Fibroblast of skin of back (primary cell): ENCODE measurements around the gene CCDC32.

Experiments used
- DNase-seq: peaks from one replicate; pipeline ENCODE4 v3.0.0-alpha.2; 2013

Gene CCDC32

GRCh38 chr15:40565333-40566238 lies 744 bp upstream of the CCDC32 start:
- no peak for DNase-seq

GRCh38 chr15:40563426-40563825 lies 1.4 kb downstream of the CCDC32 start:
- no peak for DNase-seq

DNA sequence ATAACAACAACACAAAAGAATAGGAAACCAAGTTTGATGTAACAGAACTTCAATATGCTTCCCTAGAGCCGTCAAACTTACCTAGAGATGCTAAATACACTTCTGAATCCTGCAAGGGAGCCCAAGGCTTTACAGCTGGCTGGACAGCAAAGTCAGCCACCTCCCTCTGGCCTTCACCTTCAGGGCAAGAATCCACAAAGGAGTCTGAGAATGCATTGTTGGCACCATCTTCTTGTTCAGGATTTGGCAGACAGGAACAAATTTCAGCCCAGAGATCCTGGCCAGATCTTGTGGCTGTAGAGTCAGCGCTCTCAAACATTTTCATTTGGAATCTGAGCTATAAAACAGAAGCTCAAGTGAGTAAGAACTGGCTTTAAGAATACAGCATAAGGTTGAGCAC lies 2.2 kb downstream of the CCDC32 start:
- no peak for DNase-seq

DNA sequence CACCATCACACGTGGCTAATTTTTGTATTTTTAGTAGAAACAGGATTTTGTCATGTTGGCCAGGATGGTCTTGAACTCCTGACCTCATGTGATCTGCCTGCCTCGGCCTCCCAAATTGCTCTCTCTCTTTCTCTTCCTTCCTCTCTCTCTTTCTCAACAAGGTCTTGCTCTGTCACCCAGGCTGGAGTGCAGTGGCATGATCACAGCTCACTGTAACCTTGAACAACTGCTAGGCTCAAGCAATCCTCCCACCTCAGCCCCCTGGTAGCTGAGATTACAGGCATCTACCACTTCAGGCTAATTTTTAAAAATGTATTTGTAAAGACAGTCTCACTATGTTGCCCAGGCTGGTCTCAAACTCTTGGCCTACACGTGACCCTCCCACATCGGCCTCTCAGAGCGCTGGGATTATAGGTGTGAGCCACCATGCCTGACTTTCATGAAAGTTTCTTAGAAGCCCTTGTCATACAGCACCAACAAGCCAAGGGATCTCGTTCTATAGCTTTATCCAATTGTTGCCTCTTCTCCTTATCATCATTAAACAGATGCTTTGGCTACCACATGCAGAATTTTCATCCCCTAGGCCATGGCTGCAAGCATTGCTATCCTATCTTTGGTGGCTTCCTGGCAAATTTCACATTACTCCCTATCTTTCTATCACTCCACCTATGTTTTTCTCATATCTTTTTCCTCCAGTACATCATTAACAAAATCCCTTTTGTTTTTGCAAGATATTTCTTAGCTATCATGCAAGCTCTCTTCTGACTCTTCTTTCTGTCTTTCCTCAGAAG lies 5.7 kb downstream of the CCDC32 start:
- DNase-seq = no peak

DNA sequence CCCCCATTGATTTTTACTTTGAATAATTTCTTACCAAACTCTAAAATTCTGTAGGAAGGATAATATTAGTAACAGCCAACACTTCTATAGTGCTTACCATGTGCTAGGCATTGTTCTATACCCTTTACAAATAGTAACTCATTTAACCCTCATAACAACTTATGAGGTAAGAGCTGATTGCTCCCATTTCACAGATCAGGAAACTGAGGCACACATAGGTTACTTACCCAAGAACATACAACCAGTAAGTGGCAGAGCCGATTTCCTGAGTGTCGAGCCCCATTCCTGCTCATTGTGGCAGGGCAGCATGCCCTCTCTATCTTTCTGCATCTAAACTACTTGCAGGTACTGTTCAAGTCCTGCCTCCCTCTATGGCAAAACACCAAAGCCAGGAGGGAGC lies 9.0 kb downstream of the CCDC32 start:
- no peak for DNase-seq

- DNase-seq = no peak
Measured at GRCh38 chr15:40554161-40554525, 10.7 kb downstream of the CCDC32 start.

- no peak for DNase-seq
Measured at GRCh38 chr15:40550341-40551037, 14.4 kb downstream of the CCDC32 start.

DNA sequence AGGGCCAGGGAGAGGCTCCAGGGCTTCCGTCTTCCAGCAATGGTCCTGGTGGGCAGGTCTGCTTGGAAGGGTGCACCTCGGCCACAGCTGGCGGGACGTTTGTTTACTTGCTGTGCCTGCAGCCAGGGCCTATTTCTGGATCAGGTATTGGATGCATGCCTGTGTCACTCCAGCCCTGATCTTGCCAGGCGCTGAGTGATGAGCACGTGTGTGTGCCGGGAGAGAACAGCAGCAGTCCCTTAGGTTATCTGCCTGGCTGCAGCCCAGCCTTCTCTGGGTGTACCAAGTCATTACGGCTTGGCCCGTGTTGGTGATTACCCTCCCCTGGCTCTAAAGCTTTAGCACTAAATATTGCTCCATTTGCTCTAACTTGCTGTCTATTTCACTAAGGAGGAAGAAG lies 14.9 kb downstream of the CCDC32 start:
- no peak for DNase-seq

- DNase-seq = no peak
Measured at GRCh38 chr15:40548610-40549009, 16.2 kb downstream of the CCDC32 start.

- DNase-seq = no peak
Measured at GRCh38 chr15:40545457-40545856, 19.4 kb downstream of the CCDC32 start.

DNA sequence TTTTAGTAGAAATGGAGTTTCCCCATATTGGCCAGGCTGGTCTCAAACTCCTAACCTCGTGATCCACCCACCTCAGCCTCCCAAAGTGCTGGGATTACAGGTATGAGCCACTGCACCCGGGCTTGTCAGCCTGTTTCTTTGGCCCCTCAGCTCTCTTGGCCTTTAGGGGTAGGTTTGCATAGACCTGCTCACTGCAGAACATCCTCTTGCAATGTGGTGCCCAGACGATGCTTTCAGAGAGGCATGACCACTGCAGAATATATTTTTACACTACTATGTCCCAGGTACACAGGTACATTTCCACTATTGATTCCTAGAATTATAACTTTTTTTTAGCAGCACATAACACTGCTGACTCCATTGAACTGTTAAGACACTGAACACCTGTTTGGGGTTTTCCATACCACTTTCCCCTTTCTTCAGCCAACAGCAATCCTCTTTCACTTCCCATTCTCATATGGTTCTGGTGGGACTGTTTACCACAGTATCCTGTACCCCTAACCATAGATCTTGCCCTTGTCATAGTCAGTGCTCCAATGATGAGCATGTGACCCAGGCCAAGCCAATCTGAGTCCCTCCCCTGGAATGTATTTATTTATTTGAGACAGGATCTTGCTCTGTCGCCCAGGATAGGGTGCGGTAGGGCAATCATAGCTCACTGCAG lies 21.1 kb downstream of the CCDC32 start:
- DNase-seq = no peak

DNA sequence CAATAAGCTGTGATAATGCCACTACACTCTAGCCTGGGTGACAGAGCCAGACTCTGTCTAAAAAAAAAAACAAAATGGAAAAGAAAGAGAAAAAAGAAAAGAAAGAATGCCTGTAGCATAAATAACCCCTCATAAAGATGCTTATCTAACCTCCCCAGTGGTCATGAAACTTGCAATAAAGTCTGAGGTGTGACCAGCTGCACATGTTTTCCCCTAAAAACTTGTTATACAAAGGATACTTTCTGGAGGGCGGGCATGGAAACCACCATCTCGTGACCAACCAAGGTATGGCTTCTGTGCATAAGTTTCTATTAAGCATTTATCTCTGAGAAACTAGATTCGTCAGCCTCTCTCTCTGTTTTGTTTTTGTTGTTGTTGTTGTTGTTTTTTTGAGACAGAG lies 21.8 kb downstream of the CCDC32 start:
- no peak for DNase-seq

GRCh38 chr15:40538976-40539375 lies 25.9 kb downstream of the CCDC32 start:
- DNase-seq = no peak

GRCh38 chr15:40536501-40536900 lies 28.3 kb downstream of the CCDC32 start:
- peak; percentile 26 for DNase-seq

GRCh38 chr15:40534371-40534770 lies 30.5 kb downstream of the CCDC32 start:
- no peak for DNase-seq

DNA sequence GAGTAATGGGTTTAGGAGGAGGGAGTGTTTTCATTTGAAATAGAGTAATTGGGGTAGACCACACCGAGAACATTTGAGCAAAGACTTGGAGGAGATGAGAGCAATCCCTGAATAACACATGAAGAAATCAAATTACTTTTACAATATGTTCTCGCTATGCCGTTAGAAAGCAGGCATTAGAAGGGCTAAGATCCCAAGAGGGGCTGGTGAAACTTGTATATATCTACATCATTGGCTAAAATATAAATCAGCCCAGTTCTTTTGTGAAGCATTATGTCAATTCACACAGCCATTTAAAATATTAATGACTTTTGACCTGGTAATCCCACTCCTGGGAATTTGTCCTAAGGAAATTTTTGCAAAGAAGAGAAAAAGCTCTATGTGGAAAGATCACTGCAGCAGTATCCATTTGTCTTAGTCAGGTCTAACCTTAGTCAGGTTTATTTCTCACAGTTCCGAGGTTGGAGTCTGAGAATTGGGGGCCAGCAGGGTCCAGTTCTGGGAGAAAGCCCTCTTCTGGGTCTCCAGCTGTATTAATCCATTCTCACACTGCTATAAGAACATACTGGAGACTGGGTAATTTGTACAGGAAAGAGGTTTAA lies 31.0 kb downstream of the CCDC32 start:
- DNase-seq = no peak

- DNase-seq = no peak
Measured at GRCh38 chr15:40528801-40529200, 36.0 kb downstream of the CCDC32 start.

DNA sequence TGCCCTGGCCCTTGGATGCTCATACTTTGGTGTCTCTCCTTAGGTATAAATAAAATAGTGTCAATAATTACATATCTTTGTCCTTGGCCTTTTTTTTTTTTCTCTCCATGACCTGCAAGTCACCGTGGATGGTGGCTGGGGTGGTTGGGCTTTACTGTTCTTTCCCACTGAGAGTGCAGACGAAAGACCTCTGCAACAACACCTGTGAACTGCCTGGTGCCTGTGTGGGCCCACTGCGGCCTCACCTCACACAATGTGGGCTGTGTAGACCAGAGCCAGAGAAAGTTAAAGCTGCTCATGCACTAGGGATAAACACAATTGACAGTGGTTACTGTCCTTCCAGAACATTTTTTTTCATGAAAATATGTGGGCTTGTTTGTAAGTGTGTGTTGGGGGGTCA lies 39.0 kb downstream of the CCDC32 start:
- no peak for DNase-seq

- DNase-seq = no peak
Measured at GRCh38 chr15:40523611-40524010, 41.2 kb downstream of the CCDC32 start.

DNA sequence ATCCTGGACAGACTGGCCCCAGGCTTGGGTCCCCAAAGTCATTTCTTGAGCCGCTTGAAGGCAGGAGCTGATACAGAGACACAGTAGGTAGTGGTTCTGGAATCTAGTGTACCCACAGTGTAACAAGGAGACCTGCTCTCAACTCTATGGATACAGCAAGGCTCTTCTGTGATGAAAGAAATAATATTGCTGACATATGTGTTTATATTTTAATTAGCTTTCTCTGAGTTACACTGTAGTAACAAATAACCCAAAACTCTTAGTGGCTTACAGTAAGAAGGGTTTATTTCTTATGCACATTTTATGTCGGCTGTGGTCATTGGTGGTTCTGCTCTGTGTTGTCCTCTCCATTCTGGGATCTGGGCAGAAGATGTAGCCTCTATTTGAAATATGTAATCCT lies 48.5 kb downstream of the CCDC32 start:
- no peak for DNase-seq

DNA sequence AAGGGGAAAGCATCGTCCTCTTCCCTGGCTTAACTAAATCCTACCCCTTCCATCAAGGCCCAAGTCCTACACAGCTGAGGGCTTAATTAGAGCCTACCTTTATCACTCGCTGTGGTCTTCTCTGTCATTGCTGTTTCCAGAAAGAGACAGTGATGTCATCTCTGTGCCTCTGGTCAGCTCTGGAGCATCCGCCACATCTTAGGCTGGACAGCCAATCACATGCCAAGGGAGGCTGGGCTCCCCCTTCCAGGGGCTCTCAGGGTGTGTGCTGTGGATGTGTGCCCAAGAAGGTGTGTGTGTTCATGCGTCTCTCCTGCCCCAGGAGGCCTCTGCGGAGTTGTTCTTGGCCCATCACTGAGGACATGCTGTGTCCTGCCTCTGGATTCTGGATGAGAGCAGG lies 51.2 kb downstream of the CCDC32 start:
- no peak for DNase-seq

- DNase-seq = no peak
Measured at GRCh38 chr15:40512440-40512839, 52.4 kb downstream of the CCDC32 start.
